HG03175 (cell line): ENCODE data around the gene TOR3A.
"Not testable (repeated sequence)": the region's sequence is repeated elsewhere in the genome, so short reads cannot be mapped to it uniquely, and the experiment has no call there.

Experiments used
- ATAC-seq: cut with Tn5 transposase; IDR thresholded peaks from one replicate; pipeline ENCODE4 v1.9.1; 2021; ENCODE audit warnings: mild to moderate bottlenecking, moderate library complexity; ENCODE audit not compliant: unreplicated experiment

The TOR3A gene, protein sequence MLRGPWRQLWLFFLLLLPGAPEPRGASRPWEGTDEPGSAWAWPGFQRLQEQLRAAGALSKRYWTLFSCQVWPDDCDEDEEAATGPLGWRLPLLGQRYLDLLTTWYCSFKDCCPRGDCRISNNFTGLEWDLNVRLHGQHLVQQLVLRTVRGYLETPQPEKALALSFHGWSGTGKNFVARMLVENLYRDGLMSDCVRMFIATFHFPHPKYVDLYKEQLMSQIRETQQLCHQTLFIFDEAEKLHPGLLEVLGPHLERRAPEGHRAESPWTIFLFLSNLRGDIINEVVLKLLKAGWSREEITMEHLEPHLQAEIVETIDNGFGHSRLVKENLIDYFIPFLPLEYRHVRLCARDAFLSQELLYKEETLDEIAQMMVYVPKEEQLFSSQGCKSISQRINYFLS

DNA sequence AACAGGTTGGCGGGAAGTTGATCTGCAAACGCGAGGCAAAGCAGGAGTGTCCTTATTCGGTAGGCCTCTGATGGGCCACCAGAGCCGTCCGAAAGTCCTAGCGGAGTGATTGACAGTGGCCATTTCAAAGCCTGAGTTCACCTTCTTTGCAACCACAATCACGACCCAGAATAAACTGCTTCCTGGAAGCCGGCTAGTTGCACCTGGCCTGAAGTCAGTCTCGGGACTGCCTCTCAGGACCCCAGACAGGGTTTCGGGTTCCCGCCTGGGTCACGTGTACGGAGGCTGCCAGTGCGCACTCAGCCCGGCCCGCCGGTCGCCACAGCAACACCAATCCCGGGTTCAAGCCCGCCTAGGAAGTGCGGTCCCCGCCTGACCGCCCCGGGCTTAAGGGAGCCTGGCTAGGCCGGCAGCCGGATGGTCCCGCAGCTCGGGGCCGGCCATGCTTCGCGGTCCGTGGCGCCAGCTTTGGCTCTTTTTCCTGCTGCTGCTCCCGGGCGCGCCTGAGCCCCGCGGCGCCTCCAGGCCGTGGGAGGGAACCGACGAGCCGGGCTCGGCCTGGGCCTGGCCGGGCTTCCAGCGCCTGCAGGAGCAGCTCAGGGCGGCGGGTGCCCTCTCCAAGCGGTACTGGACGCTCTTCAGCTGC lies at the start of gene TOR3A:
Gene TOR3A, plus strand, starts transcription at position 384 of the 646 bp plus-strand sequence. Its CDS starts 59 bp downstream, at position 443.
- peak; percentile 82 for ATAC-seq

DNA sequence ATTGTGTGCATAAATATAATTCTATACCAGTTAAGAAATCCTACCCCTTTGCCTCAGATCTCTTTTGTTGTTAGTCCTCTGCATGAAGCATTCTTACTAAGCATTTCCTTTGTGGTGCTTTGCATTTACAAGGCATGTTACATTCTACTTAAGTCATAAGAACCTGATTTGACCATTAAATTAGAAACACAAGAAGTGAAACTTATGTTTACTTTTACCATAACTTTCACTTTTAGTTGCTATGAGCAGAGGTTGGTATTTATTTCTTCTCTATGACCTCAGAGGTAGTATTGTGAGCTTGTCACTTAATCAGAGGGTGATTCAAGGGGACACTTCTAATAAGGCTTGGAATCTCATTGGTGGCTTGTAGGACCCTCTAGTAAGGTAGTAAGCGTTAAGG lies 47.1 kb upstream of the TOR3A start:
- peak; percentile 86 for ATAC-seq

DNA sequence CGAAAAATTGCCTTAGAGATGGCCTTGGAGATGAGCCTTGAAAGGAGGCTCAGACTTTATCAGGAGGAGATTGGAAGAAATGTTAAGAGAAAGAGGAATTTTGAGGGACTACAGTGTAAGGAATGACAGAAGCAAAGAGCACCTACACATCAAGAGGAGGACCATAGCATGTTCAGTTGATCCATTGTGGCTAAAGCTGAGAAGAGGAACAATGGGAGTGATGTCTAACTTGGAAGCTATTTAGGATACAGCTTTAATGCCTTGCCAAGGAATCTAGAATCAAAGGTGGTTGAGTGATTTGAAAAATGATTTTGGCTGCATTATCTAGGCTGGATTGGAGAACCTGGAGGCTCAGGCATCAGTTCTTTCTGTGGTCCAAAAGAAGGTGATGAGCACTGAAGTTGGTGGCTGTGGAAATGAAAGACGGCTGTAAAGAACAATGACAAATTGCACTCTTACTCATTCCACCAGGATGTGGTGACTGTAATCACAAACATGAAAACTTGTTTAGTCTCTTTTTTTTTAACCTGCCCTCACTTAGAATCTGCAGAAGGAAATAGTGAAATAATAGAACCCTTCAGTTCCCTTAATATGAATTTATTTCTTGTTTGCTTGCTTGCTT lies 44.9 kb upstream of the TOR3A start:
- ATAC-seq: no peak

DNA sequence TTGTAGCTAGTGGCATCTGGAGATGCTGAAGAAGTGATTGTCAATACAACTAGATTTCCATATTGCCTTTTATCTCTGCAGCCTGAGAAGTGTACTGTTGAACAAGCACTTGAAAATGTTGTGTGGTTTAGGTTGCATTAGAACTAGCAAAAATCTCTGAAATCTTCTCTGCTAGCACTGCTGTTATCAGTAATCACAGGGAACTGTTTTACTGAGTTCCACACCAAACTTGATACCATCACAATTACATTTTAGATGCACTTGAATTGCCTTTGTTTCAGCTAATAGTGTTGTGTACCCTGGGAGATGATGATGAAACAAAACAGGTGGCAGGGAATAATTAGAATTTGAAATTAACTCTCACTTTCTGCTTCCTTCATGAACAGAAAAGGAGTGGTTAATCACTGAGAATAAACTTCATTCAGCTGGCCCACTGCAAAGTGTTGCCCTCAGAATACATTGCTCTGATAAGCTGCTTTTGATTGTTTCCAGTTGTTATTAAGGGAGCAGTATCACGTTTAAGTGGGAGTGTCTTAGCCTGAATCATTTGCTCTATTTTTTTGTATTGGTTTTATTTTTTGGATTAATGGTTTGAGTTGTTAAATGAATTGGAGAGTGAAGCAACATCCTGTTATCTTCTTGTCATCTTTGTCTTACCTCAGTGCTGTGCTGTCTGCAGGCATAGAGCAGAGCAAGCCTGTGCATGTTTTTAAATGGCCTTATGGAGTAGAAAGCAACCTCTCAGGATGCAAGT lies 43.2 kb upstream of the TOR3A start:
- ATAC-seq: no peak

DNA sequence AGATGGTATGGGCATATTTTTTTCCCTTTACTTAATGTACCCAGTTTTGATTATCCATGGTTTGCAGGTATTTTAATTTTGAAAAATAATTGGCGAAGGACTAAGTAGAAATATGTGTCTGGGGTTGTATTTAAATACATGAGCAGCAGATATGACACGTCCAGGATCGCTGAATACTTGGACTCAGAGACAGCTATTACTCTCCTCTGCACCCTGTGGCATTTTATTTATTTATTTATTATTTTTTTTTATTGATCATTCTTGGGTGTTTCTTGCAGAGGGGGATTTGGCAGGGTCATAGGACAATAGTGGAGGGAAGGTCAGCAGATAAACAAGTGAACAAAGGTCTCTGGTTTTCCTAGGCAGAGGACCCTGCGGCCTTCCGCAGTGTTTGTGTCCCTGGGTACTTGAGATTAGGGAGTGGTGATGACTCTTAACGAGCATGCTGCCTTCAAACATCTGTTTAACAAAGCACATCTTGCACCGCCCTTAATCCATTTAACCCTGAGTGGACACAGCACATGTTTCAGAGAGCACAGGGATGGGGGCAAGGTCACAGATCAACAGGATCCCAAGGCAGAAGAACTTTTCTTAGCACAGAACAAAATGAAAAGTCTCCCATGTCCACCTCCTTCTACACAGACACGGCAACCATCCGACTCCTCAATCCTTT lies 42.2 kb upstream of the TOR3A start:
- ATAC-seq: not testable (repeated sequence)

DNA sequence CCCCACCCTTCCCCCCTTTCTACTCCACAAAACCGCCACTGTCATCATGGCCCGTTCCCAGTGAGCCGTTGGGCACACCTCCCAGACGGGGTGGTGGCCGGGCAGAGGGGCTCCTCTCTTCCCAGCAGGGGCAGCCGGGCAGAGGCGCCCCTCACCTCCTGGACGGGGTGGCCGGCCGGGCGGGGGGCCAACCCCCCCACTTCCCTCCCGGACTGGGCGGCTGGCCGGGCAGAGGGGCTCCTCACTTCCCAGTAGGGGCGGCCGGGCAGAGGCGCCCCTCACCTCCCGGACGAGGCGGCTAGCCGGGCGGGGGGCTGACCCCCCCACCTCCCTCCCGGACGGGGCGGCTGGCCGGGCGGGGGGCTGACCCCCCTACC lies 41.7 kb upstream of the TOR3A start:
- ATAC-seq: not testable (repeated sequence)

DNA sequence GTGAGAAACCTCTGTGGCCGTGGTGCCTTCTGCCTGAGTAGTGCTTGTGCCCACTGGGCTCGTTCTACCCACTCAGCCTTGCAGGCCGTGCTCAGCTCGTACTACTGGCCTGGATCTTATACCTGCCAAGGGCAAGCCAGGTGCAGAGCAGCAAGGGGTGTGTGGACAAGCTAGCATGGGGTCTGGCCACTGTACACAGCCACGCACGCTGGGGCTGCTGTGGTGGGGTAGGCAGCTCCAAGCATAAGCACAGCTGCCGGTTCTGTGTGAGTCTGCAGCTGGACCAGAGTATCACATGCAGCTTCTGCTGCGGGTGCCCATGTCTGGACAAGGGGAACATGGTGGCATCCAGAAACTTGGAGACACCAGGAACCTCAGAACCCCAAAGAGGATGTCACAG lies 39.8 kb upstream of the TOR3A start:
- ATAC-seq: no peak

DNA sequence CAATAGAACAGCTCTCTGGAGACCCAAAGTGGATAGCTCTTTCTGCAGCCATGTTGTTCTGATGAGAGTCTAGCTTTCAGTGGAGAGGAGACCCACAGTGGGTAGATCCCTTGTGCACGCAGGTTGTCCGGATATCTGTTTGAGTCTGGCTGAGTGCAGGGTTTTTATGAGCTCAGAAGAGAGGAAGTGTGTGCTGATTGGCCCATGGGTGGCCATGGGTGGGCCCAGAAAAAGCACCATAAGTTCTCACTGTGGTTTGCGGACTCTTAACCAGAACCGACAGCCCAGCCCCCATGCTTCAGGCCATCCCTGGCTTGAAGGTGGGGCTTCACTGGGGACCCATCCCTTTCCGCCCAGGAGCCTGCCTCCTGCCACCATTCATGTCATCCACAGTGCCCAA lies 39.2 kb upstream of the TOR3A start:
- no peak for ATAC-seq

DNA sequence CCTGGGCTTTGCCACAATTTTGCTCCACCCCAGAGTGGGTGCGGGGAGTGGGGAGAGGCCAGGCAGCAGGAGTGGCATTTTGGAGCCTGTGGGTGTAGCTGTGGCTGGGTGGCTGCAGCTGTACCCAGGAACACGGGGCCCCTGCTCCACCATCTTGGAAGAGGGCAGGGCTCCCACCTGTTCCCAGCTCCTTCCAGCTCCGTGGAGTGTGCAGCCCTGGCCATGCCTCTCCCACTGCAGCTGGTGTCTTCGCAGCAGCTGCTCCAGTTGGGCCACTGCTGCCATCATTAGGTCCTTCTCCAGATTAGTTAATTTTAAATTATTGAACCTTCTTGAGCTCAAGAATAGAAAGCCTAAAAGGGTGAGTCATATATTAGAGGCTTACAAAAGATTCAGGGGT lies 38.6 kb upstream of the TOR3A start:
- no peak for ATAC-seq

DNA sequence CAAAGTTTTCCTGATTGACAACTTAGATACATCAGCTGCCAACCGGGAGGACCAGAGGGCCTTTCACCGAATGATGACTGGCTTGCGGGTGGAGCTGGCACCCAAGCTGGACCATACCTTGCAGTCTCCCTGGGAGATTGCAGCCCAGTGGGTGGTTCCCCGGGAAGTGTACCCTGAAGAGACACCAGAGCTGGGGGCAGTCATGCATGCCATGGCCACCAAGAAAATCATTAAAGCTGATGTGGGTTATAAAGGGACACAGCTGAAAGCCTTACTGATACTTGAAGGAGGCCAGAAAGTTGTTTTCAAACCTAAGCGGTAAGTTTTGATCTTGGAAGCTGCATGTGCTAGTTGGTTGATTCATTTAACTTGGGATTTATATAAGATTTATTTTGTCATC lies 38.0 kb upstream of the TOR3A start:
- ATAC-seq: no peak

DNA sequence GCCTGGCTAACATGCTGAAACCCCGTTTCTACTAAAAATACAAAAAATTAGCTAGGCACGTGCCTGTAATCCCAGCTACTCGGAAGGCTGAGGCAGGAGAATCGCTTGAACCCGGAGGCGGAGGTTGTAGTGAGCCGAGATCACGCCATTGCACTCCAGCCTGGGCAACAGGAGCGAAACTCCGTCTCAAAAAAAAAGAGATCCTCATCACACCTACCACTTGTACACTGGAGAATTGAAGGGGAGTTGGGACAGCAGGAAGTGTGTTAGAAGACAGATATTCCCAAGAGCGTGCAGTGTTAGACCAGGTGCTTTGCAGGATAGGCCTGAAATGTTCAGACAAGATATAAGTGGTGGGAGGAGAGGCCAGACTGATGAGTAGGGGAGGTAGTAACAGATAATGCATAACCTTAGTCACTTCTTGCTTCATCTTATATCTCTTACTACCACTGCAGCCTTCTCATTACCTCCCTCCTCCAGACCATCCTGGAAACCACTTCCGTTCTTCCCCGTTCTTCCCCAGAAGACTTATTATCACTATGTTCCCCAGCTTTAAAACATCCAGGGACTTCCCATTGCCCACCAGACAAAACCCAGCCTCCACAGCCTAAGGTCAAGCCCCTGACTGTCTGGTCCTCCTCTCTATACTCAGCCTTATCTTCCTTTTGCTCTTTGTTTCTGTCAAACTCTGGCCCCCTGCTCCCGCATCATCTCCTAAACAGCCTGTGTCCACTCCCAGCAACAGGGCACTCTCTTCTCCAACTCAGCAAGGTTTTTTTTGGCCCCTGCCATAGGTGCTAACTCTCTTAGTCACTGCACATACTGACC lies 34.8 kb upstream of the TOR3A start:
- ATAC-seq: no peak

DNA sequence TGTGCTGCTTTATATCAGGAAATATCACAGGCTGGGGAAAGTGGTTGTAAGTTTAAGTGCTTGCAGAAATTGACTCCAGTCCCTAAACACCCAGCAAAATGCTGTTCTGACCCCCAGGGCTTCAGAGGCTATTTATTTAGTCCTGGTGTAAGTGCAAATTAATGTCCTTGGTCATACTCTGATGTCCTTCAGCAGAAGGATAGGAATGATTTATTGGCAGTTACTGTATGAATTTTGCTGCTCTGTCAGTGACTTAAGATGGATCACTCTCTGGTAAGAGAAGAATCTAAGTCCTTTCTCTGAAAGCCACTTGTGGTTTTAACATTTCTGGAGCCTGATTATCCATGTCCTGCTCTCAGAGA lies 34.3 kb upstream of the TOR3A start:
- no peak for ATAC-seq

DNA sequence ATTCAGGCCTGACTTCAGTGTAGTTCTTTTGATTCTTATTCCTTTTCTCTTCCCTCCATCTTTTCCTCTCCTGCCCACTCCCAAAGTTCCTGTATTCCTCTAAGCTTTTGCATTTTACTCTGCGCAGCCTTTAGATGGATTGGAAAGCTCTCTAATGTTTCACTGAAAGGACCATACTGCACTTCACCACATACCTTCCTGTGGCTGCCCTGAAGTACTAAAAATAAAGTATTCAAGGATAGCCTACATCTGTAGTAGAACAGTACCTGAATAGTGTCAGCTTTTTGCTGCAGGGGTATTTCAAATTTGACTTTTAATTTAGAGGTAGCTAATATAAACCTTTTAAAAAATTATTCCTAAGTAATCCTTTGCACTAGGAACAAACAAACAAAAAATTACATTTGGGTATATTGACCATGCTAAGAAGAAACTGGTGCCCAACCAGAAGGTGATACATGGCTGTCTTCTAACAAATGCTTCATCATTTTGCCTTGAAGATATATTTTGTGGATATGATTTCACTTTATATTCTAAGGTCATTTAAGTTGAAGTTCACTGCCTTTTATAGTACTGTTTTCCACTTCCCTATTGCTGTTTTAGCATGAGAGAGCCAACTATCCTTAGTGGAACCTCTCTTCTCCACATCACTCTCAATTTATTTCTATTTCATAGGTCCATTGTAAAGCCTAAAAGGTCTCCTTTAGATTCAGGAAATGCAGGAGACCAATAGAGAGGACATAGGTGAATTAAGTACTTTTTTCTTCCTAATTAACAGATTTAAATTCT lies 33.3 kb upstream of the TOR3A start:
- ATAC-seq: no peak

DNA sequence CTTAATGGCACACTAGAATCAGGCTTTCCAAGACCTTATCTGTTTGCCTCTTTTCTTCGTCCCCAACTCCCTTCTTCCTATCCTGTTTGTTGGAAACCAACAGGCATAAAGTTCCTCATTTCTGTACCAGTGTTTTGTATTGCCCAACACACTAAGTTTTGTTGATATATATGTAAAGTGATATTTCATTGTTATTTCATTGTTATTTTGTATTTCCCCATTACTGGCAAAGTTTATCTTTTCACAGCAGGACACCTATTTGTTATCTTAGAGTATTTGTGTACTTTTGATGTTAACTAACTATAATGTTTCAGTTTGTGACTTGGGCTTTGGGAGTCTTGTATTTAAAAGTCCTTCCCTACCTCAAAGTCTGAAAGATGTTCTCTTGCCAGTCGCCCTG lies 29.1 kb upstream of the TOR3A start:
- no peak for ATAC-seq

DNA sequence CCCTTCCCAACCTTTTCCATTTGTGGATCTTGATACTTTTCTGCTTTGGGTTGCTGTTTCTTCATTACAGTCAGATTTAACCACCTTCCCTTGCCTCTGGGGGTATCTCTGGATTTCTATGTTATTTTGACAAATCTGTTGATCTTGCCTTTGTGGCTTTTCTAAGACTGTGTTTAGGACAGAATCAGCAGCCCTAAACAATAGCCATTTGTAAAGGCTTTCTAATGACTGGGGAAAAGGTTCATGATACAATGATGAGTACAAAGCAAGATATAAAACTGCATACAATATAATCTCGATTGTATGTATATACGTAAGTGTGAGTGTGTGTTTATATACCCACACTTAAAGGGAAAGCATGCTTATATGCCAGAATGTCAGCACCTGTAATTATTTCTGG lies 28.4 kb upstream of the TOR3A start:
- ATAC-seq: no peak

DNA sequence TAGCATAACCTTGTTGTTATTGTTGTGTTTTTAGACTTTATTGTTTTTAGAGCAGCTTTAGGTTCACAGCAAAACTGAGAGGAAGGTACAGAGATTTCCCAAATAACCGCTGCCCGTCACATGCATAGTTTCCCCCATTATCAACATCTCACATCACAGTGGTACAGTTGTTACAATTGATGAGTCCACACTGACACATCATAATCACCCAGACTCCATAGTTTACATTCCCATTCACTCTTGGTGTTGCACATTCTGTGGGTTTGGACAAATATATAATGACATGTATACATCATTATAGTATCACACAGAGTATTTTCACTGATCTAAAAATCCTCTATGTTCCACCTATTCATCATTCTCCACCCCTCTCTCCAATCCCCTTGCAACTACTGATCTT lies 25.9 kb upstream of the TOR3A start:
- ATAC-seq: no peak

DNA sequence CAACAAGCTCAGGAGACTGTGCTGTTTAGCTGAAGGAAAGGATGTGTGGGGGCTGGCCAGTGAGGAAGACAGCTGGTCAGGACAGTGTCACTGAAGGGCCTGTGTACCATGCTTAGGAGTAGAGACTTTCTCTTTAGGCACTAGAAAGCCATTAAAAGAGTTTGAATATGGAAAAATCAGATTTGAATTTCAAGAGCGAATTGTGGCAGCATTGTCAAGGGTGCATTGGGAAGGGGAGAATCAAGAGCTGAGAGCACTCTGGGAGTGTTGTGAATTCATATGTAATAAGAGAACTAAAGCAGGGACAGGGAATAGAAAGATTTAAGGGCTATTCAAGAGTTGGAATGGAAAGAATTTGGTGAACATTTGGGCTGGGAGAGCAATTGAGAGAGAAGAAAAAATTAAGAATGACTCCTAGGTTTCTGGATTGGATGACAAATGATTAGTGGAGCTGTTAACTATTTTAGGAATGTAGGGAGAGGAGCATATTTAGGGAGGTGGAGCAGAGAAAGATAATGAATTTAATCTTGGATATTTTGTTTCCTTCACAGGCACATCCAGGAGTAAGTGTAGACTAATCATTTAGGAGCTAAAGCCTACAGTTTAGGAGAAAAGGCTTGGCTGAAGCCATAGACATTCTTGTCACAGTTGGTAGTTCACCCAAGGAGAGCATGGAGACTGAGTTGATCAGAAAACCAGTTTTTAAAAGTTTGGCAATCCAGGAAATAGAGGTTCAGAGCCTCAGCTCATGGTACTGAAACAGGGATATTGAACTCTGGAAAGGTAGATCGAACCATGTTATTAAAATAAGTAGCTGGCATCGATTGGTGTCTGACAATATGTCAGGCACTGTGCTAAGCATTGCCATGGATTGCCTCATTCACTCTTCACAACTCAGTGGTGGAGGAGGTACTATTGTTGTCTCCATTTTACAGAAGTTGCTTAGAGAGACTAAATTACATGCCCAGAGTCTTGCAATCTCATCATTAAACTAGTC lies 23.1 kb upstream of the TOR3A start:
- ATAC-seq: no peak
